Glutamatergic neuron (in vitro differentiated cells): ENCODE measurements around the gene C2CD3. TPM values are rescaled to one million over a fixed set of nuclear protein-coding genes. Genes with fewer than 3 reads are reported as not detected.
A peak's percentile ranks its signal among the peaks of the same experiment; 100 is the strongest.

Experiments
- DNase-seq: peaks from one replicate; pipeline ENCODE4 v3.0.0; 2022
- H3K27ac Mint-ChIP-seq: one replicate; pipeline ENCODE4 v1.8.0; 2020; ENCODE audit warnings: mild to moderate bottlenecking, mixed read lengths, inconsistent platforms; ENCODE audit not compliant: unreplicated experiment
- H3K27me3 Mint-ChIP-seq: one replicate; pipeline ENCODE4 v1.8.0; 2020; ENCODE audit warnings: mild to moderate bottlenecking, moderate library complexity, mixed read lengths, inconsistent platforms; ENCODE audit not compliant: unreplicated experiment
- H3K36me3 Mint-ChIP-seq: one replicate; pipeline ENCODE4 v1.8.0; 2020; ENCODE audit warnings: mild to moderate bottlenecking, mixed read lengths, inconsistent platforms; ENCODE audit not compliant: unreplicated experiment
- H3K4me1 Mint-ChIP-seq: one replicate; pipeline ENCODE4 v1.8.0; 2020; ENCODE audit warnings: mild to moderate bottlenecking, low read depth, mixed read lengths, inconsistent platforms; ENCODE audit not compliant: unreplicated experiment
- H3K4me3 Mint-ChIP-seq: one replicate; pipeline ENCODE4 v1.8.0; 2020; ENCODE audit warnings: mild to moderate bottlenecking, mixed read lengths, inconsistent platforms; ENCODE audit not compliant: unreplicated experiment
- H3K9me3 Mint-ChIP-seq: one replicate; pipeline ENCODE4 v1.8.0; 2020; ENCODE audit warnings: mild to moderate bottlenecking, moderate library complexity, mixed read lengths, inconsistent platforms; ENCODE audit not compliant: unreplicated experiment
- total RNA-seq: library from RNA; stranded (reverse); fragmentation: NEBNext Ultra II Directional; extraction: Animal tissue kit (Norgen Biotek cat#: 25700); gene quantifications from one replicate; pipeline ENCODE4 v1.2.1, GENCODE V29; 2021; ENCODE audit not compliant: unreplicated experiment
- TF ChIP-seq, protein P1 (sequence below): fragments of 200-600 bp; sonication (generic); IDR thresholded peaks from one replicate; pipeline ENCODE4 v1.5.0; 2021; ENCODE audit not compliant: partially characterized antibody, unreplicated experiment

Gene C2CD3
- total RNA-seq, 1 donor from 2014 or later: 182 TPM

DNA sequence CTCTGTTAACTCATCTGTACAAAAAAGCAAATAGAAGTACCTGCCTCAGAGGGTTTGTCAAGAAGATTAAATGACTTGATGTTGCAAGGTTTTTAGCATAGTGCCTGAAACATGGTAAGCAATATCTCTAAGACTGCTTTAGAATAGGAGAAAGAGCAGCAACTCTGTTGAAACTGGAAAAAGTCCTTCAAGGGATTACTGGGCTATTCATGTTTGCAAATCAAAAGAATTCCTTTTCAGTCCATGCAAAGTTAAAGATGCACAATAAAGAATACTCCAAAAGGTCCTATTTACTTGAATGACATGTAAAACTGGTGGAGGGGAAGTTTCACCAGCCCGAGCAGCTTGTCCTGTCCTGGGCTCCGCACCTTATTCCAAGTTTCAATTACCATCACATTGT lies 70.6 kb downstream of the C2CD3 start:
- Mint-ChIP-seq H3K27me3 (no peaks in the 10 kb centered on the region), H3K27ac (no peak overlapping the region), H3K9me3 (no peaks in the 10 kb centered on the region), H3K4me3 (no peak overlapping the region), H3K36me3 (no peaks in the 10 kb centered on the region), H3K4me1 (no peaks in the 10 kb centered on the region)
- no peak for DNase-seq
- TF ChIP-seq, protein P1, sequence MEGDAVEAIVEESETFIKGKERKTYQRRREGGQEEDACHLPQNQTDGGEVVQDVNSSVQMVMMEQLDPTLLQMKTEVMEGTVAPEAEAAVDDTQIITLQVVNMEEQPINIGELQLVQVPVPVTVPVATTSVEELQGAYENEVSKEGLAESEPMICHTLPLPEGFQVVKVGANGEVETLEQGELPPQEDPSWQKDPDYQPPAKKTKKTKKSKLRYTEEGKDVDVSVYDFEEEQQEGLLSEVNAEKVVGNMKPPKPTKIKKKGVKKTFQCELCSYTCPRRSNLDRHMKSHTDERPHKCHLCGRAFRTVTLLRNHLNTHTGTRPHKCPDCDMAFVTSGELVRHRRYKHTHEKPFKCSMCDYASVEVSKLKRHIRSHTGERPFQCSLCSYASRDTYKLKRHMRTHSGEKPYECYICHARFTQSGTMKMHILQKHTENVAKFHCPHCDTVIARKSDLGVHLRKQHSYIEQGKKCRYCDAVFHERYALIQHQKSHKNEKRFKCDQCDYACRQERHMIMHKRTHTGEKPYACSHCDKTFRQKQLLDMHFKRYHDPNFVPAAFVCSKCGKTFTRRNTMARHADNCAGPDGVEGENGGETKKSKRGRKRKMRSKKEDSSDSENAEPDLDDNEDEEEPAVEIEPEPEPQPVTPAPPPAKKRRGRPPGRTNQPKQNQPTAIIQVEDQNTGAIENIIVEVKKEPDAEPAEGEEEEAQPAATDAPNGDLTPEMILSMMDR: no peak

GRCh38 chr11:74097686-74098237 lies 73.0 kb downstream of the C2CD3 start:
- TF ChIP-seq, protein P1: no peak

DNA sequence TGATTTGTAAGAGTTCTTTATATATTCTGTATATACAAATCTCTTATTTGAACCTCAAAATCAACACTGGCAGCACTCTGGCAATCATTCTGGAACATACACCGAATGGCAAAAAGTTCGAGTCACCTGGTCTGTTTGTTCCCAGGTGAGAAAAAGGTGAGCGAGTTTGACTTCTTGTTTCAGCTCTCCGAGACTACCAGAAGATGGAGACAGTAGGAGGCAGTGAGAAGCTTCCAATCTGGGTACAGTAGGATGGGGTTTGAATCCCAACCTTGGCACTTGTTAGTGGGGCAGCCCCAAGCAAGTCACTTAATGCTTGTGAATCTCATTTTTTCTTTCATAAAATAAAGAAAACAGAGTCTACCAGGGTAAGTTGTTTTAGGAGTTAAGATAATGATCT lies 76.4 kb downstream of the C2CD3 start:
- peak overlapping the region; percentile 47 for H3K4me3 Mint-ChIP-seq
- no peak overlapping the region for H3K27ac Mint-ChIP-seq
- no peaks in the 10 kb centered on the region for H3K36me3 Mint-ChIP-seq
- H3K9me3 Mint-ChIP-seq: no peaks in the 10 kb centered on the region
- DNase-seq: no peak
- TF ChIP-seq, protein P1: no peak
- H3K27me3 Mint-ChIP-seq: no peaks in the 10 kb centered on the region
- H3K4me1 Mint-ChIP-seq: no peaks in the 10 kb centered on the region

More at GRCh38 chr11:74097686-74098237, 73.0 kb downstream of the C2CD3 start:
- H3K27me3 Mint-ChIP-seq: no peaks in the 10 kb centered on the region
- H3K36me3 Mint-ChIP-seq: no peaks in the 10 kb centered on the region
- no peaks in the 10 kb centered on the region for H3K9me3 Mint-ChIP-seq
- no peaks in the 10 kb centered on the region for H3K4me1 Mint-ChIP-seq
- no peak overlapping the region for H3K27ac Mint-ChIP-seq
- no peak overlapping the region for H3K4me3 Mint-ChIP-seq
- DNase-seq: no peak

DNA sequence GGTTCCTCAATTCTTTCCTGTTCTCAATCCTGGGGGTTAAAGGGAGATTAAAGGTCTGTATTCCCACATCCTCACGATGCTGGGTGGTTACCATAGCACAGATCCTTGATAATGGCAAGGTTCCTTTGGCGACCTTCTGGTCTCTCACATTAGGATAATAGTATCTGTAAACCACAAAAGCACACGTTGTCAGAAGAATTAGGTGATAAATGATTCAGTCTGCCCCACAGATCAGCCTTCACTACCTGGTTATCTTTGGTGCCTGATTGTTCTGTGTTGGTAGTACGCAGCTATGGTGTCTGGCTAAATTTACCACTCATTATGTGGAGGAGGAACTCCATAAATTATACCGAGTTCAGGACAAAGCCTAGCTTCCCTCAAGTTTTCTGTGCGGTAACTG lies 78.4 kb downstream of the C2CD3 start:
- Mint-ChIP-seq H3K36me3 (no peaks in the 10 kb centered on the region), H3K9me3 (no peaks in the 10 kb centered on the region), H3K27ac (peak overlapping the region; percentile 66), H3K4me1 (no peaks in the 10 kb centered on the region), H3K4me3 (peak overlapping the region; percentile 6), H3K27me3 (no peaks in the 10 kb centered on the region)
- TF ChIP-seq, protein P1: no peak
- DNase-seq: no peak

- no peaks in the 10 kb centered on the region for H3K27me3 Mint-ChIP-seq
- H3K4me3 Mint-ChIP-seq: no peak overlapping the region
- DNase-seq: no peak
- TF ChIP-seq, protein P1: no peak
- no peaks in the 10 kb centered on the region for H3K4me1 Mint-ChIP-seq
- H3K9me3 Mint-ChIP-seq: no peaks in the 10 kb centered on the region
- H3K36me3 Mint-ChIP-seq: no peaks in the 10 kb centered on the region
- peak overlapping the region; percentile 52 for H3K27ac Mint-ChIP-seq
Observed at GRCh38 chr11:74091549-74091948, 79.3 kb downstream of the C2CD3 start.
